MM.1S (cell line): ENCODE measurements around the gene SERTAD2.

ENCODE experiments used
- EZH2 ChIP-seq: fragments of 300-600 bp; sonication (generic); optimal IDR thresholded peaks from 2 replicates; pipeline ENCODE3; 2017; ENCODE audit warnings: low read depth, mild to moderate bottlenecking, antibody characterized with exemption, low read length, mixed read lengths
- EZH2phosphoT487 ChIP-seq: fragments of 300-600 bp; sonication (generic); IDR thresholded peaks from 2 replicates; pipeline ENCODE4 v1.6.1; 2018; ENCODE audit warnings: antibody characterized with exemption, low read length
- TF ChIP-seq, protein P1 (sequence below): fragments of 300-600 bp; sonication (generic); IDR thresholded peaks from 2 replicates; pipeline ENCODE4 v1.5.1; 2016; ENCODE audit warnings: antibody characterized with exemption, low read length, mixed read lengths

DNA sequence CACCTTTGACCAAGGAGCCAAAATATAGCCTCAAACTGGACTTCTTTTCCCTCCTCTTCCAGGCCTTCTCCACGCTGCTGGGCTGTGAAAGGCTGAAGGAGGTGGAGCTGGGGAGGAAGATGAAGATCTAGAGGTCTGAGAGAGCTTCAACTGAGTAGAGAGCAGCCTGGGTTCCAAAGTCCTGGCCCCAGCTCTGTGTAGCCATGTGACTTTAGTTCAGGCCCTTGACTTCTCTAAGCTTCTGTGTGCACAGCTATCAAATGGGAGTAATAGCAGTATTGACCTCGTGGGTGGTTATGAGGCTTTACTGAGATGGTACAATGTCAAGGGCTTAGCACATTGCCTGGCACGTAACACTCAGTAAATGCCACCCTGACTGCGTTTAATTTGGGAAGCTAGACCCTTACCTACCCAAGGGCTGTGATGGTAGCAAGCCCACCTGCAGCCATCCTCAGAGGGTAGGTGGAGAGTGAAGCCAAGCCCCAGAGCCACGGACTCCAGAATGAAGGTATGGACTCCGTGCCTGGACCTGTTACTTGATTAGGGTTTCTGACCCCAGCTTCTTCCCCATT is 38.4 kb downstream of the SERTAD2 start:
- TF ChIP-seq, protein P1, sequence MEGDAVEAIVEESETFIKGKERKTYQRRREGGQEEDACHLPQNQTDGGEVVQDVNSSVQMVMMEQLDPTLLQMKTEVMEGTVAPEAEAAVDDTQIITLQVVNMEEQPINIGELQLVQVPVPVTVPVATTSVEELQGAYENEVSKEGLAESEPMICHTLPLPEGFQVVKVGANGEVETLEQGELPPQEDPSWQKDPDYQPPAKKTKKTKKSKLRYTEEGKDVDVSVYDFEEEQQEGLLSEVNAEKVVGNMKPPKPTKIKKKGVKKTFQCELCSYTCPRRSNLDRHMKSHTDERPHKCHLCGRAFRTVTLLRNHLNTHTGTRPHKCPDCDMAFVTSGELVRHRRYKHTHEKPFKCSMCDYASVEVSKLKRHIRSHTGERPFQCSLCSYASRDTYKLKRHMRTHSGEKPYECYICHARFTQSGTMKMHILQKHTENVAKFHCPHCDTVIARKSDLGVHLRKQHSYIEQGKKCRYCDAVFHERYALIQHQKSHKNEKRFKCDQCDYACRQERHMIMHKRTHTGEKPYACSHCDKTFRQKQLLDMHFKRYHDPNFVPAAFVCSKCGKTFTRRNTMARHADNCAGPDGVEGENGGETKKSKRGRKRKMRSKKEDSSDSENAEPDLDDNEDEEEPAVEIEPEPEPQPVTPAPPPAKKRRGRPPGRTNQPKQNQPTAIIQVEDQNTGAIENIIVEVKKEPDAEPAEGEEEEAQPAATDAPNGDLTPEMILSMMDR, result no peak
- no peak for TF ChIP-seq EZH2
- no peak for TF ChIP-seq EZH2phosphoT487
